Transverse colon (tissue), 4 donors: ENCODE data around the gene TBC1D9.

Experiments used
- CTCF ChIP-seq, 5 experiments: fragments of 200-600 bp in 3 of 5; fragments of 450-650 bp in 2 of 5; sonication (generic) in 3 of 5; IDR thresholded peaks; 1 replicate in 2 of 5; 2 replicates in 3 of 5; pipeline ENCODE4 v1.5.1; 2016 to 2017; ENCODE audit warnings: antibody characterized with exemption in 5 of 5, inconsistent platforms in 3 of 5, mild to moderate bottlenecking in 2 of 5, moderate library complexity in 1 of 5
- POLR2AphosphoS5 ChIP-seq, 3 donors: sonication (generic); formaldehyde crosslinking; IDR thresholded peaks; one replicate each; pipeline ENCODE4 v1.6.1; 2016; ENCODE audit warnings: antibody characterized with exemption in 3 of 3

- no peak for TF ChIP-seq CTCF (IDR thresholded peaks at IDR 0.05)
- TF ChIP-seq POLR2AphosphoS5 (IDR thresholded peaks at IDR 0.05) = no peak
Measured at GRCh38 chr4:140725556-140725955, 30.6 kb downstream of the TBC1D9 start.
